HG03060 (cell line): ENCODE measurements around the gene KCNE5.
"Not testable (repeated sequence)": the region's sequence is repeated elsewhere in the genome, so short reads cannot be mapped to it uniquely, and the experiment has no call there.

Experiments
- ATAC-seq: cut with Tn5 transposase; IDR thresholded peaks from one replicate; pipeline ENCODE4 v1.9.1; 2021; ENCODE audit warnings: low read depth, moderate number of reproducible peaks; ENCODE audit not compliant: unreplicated experiment

KCNE5 gene, protein sequence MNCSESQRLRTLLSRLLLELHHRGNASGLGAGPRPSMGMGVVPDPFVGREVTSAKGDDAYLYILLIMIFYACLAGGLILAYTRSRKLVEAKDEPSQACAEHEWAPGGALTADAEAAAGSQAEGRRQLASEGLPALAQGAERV

DNA sequence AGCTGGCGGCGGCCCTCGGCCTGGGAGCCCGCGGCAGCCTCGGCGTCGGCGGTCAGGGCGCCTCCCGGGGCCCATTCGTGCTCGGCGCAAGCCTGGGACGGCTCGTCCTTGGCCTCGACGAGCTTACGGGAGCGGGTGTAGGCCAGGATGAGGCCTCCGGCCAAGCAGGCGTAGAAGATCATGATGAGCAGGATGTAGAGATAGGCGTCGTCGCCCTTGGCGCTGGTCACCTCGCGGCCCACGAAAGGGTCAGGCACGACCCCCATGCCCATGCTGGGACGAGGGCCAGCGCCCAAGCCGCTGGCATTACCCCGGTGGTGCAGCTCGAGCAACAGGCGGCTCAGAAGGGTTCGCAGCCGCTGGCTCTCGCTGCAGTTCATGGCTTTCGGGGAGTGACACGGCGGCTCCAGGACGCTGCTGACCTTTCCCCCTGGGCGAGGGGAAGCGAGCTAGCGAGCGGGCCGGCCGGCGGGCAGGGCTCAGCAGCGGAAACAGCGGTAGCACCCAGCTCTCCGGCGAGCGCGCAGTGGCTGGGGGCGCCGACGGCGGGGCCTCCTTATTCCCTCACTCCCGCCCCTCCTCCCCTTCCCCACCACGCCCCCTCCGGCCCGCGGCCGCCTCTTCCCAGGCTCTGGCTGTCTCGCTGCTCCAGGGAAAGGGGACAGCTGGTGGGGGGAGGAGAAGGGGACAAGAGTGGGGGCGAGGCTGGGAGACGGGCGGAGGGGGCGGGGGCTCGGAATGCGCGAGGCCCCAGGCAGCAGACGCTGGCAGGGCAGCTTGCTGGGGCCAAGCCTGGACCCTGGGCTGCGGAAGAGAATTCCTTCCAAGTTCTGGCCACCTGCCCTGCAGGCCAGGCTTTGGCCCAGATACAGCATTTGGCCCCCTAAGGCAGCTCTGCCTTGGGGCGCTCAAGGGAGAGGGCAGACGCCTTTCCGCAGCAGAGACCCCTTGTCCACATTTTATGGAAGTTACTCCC, at the start of gene KCNE5:
Gene KCNE5 (minus strand): TSS at position 532 of the 976 bp plus-strand sequence. CDS start 152 bp downstream, at position 380.
- ATAC-seq, result no peak

DNA sequence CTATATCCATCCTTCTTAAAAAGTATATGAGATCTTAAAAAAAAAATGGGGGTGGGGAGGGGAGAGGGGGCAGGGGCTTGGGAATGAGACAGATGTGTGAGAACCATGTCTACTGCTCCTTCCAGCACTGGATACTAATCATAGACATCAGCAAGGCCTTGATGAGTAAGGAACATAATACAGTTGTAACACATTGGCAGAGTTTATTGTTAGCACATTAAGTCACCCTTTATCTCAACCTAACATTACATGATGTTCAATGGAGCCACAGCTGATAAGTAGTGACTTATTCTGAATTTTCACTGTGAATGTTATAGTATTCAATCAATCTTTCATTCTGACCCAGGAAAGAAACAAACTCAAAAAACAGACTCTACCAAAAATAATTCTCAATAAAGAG, 47.3 kb upstream of the KCNE5 start:
- no peak for ATAC-seq

DNA sequence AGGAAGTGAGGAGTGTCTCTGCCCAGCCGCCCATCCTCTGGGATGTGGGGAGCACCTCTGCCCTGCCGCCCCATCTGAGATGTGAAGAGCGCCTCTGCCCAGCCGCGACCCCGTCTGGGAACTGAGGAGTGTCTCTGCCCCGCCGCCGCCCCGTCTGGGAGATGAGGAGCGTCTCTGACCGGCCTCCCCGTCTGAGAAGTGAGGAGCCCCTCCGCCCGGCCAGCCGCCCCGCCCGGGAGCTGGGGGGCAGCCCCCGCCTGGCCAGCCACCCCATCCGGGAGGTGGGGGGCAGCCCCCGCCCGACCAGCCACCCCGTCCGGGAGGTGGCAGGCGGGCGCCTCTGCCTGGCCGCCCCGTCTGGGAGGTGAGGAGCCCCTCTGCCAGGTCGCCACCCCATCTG, 46.2 kb upstream of the KCNE5 start:
- ATAC-seq, result not testable (repeated sequence)

DNA sequence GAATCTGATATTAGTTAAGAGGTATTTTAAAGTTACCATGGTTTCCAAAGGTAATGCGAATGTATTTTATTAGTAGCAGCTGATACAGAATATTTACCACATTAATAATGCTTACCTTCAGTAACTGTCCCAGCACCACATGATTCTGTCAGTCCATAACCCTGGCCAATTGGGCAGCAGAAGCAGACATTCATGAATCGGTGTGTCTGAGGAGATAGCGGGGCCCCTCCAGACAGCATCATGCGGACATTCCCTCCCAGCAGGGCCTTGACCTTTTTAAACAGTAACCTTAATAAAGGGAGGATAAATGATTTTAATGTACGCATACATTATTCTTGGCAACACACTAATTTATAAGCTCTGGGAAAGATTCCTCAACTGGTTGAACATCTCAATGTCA, 43.0 kb upstream of the KCNE5 start:
- no peak for ATAC-seq

DNA sequence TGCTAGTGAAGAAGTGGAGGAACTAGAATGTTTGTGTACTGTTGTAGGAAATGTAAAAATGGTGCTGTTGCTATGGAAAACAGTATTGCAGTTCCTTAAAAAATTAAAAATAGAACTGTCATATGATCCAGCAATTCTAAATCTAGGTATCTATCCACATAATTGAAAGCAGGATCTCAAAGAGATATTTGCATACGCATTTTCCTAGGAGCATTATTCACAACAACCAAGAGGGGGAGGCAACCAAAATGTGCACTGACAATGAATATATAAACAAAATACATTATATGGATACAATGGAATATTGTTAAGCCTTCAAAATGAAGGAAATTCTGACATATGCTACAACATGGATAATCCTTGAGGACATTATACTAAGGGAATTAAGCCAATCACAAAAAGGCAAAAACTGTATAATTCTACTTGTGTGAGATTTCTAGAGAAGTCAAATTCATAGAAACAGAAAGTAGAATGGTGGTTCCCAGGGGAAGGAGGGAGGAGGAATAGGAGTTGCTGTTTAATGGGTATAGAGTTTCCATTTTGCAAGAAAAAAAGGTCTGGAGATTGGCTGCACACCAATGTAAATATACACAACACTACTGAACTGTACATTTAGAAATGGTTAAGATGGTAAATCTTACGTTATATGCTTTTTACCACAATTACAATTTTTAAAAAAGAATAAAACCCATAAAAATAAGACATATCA, 35.6 kb upstream of the KCNE5 start:
- no peak for ATAC-seq

DNA sequence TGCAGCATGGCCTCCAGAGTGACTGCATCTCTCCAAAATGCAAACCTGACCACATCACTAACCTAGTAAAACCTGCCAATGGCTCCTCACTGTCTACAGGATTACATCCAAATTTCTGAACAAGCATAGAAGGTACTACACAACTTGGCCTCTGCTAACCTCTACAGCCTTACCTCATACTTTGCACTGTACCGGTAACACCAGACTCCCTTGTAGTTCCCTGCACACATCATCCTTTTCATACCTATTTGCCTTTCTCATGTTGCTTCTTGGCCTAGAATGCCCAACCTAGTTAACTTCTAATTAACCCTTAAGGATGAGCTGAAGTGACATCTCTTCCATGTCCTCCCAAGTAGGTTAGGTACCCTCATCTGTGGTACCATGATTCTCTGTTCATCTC, 33.4 kb upstream of the KCNE5 start:
- ATAC-seq, result no peak

DNA sequence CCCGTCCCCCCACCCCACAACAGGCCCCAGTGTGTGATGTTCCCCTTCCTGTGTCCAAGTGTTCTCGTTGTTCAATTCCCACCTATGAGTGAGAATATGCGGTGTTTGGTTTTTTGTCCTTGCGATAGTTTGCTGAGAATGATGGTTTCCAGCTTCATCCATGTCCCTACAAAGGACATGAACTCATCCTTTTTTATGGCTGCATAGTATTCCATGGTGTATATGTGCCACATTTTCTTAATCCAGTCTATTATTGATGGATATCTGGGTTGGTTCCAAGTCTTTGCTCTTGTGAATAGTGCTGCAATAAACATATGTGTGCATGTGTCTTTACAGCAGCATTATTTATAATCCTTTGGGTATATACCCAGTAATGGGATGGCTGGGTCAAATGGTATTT, 32.4 kb upstream of the KCNE5 start:
- ATAC-seq, result not testable (repeated sequence)

DNA sequence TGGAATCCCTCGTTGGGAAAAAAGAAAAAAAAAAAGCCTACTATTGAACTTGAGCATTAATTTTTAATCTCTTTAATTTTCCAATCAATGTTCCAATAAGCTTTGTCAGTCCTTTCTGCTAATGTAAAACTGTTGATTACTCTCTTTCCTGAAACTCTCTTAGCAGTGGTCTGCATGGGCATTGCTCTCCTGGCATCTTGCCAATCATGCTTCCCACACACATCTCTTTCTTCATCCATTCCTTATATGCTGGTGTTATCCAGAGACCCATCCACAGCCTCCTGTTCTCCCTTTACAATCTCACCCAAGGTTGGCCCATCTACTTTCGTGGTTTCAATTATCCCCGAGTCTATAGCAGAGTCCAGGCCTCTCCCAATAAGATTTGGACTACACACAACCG, 31.8 kb upstream of the KCNE5 start:
- ATAC-seq, result no peak

DNA sequence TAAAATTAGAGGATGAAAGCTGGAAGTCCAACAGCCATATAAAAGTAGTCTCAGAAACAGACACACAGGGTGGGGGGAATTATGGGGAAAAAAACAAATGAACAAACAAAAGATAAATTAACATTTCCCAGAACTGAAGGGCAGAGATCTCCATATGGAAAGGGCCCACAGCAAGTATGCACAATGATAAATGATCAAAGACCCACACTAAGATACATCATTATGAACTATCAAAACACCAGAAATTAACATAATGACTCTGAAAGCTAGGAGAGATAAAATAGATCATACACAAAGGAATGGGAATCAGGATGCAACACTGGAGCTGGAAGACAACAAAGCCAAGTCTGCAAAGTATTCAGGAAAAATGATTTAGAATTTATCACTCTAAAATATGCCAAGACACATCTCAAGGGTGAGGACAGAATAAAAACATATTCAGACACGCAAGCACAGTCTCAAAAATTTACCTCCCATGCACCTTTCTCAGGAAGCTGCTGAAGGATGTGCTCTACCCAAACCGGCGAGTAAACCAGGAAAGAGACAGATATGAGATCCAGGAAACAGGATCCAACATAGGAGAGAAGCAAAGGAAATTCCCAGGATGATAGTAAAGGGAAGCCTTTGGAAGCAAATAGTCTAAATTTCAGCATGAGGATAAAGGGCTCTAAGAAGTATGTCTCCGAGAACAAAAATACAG, 30.7 kb upstream of the KCNE5 start:
- no peak for ATAC-seq

DNA sequence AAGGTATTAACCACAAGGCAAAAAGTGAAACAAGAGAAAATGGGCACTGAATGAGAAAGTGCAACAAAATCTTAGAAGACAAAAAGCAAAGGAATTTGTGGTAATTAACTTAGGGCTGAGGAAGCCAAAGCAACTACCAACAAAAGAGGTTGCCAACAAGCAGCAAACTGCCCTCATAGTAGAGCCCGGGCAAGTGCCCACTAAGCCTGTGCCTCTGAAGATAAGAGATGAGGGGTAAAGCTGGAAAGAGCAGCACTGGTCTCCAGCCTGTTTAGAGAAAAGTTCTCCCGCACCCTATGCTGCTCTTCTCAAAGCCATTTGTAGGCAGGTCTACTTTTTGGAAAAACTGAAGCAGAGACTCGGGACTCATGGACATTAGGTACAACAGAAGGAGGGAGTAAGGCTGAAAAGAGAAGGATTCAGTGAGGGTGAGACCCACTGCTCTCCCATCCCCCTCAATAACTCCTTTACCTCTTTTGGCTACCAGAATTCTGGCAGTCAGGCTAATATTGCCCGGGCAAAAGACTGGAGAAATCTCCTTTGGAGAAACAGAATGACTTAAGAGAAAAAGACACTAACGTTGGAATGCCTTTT, 29.6 kb upstream of the KCNE5 start:
- no peak for ATAC-seq

DNA sequence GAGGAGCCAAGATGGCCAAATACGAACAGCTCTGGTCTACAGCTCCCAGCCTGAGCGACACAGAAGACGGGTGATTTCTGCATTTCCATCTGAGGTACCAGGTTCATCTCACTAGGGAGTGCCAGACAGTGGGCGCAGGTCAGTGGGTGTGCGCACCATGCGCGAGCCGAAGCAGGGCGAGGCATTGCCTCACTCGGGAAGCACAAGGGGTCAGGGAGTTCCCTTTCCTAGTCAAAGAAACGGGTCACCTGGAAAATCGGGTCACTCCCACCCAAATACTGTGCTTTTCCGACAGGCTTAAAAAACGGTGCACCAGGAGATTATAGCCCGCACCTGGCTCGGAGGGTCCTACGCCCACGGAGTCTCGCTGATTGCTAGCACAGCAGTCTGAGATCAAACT, 19.7 kb upstream of the KCNE5 start:
- ATAC-seq, result not testable (repeated sequence)

DNA sequence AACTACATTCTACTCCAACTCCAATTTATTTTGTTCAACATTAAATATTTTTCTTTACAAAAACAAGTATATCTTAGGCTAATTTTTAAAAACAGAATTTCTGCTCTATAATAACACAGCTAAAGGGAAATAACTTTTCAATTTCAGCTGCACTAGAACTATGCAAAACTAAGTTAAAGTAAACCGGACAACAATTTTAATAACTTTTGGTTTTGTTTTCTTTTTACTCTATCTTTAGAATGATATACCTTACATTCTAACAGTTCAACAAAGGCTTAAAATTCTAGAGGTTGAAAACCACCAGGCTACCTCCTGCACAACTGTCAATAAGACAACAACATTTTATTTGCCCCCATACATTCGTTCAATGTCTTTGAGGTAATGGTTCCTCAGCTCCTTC, 18.7 kb upstream of the KCNE5 start:
- ATAC-seq, result no peak

DNA sequence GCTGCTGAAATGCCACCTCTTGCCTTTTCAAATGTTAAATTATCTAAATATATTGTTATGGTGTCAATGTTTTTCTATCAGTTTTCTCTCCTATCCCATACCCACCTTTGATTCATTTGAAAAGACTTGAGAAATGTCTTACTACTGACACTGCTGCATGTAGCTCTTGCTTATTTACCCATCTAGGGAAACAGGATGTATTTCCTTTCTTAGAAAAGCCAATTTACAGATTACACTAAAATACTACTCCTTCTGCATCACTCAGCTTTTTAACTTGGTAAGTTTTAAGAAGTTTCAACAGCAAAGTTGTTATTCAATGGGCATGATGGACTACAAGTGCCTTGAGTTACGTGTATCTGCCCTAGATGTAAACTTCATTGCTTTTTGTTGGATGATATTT, 13.2 kb upstream of the KCNE5 start:
- ATAC-seq, result no peak

DNA sequence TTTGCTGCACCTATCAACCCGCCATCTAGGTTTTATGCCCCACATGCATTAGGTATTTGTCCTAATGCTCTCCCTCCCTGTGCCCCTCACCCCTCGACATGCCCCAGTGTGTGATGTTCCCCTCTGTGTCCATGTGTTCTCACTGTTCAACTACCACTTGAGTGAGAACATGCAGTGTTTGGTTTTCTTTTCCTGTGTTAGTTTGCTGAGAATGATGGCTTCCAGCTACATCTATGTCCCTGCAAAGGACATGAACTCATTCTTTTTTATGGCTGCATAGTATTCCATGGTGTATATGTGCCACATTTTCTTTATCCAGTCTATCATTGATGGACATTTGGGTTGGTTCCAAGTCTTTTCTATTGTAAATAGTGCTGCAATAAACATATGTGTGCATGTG, 12.5 kb upstream of the KCNE5 start:
- not testable (repeated sequence) for ATAC-seq

DNA sequence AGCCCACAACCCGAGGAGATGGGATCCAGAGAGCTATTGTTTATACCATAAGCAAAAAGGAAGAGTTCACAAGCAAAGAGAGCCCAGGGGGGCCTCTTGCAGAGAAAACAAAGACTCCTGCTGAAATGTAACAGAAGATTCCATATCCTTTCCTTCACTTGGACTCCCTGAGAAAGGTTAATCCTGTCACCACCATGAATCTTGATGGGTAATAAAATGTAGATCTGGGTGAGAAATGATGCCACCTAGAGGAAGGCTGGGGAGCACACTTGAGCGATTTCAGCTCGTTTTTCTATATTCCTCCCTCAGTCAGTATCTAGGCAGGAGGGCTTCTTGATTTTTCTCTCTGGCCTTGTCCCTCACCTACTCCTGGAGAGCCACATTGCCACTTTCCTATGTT, 10.2 kb upstream of the KCNE5 start:
- no peak for ATAC-seq

DNA sequence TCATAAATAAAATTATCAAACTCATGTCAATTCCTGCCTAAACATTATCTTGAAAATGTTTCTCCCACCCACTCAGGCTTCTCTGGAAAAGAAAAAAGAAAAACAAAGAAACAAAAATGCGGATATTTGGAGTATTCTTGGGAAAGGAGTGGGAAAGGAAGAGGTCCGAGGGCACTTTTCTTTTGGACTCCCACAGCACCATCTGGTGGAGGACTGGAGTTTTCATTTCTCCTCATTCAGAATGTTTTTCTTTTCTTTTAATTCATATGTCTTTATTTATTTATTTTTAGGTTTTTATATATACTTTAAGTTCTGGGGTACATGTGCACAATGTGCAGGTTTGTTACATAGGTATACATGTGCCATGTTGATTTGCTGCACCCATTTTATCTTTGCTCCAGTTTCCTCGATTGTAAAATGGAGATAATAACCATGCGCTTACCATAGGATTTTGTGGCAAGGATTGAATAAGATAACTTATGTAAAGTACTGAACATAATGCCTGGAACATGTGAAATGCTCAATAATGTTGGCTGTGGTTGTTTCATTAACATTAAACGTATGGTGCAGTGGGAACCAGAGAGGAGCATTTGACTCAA, 8.0 kb upstream of the KCNE5 start:
- no peak for ATAC-seq

DNA sequence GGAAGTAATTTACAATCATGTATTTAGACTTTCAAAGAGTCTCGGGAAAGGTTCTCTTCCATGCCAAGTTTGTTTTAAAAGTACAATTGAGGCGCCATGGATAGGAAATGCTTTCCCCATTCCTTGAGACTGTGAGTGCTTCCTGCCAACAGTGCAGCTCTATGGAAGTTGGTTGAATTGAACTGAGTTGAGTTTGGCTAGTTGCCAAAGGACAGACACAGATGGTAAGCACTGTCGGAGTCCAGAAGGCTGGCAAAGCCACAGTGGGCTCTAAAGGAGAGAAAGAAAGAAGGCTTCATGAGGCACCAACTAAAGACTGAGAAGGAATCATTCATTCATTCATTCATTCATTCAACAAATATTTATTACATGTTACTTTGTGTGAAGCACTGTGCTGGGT, 4.3 kb upstream of the KCNE5 start:
- no peak for ATAC-seq

DNA sequence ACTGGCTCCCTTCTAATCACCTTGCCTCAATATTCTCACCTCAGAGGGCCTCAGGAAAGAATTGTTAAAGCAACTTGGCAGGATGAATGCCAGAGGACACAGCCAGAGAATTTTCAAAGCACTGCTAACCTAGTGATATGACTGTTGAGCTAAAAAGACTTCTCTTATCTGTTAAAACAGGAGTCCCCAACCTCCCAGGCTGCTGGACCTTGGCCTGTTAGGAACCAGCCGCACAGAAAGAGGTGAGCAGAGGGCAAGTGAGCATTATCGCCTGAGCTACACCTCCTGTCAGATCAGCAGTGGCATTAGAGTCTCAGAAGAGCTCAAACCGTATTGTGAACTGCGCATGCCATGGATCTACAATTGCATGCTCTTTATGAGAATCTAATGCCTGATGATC, 1.7 kb upstream of the KCNE5 start:
- no peak for ATAC-seq

DNA sequence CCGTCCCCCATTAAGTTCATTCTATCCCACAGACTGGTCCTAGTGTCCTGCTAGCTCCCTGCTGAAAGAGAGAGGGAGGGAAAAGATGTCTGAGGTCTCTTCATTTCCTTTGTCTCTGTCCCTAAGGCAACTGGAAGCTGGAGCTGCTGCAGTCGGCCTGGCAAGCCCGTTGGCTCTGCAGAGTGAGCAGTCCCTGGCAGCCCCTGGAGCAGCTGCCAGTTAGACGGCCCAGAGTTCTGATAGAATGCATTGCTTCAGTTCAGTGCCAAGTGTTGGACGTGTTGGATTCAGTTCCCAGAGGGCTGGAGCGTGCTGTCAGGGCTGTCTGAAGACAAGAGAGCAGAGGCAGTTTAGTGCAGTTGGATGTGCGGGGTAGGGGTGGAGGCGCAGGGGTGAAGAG, 975 bp downstream of the KCNE5 start:
- ATAC-seq, result no peak

DNA sequence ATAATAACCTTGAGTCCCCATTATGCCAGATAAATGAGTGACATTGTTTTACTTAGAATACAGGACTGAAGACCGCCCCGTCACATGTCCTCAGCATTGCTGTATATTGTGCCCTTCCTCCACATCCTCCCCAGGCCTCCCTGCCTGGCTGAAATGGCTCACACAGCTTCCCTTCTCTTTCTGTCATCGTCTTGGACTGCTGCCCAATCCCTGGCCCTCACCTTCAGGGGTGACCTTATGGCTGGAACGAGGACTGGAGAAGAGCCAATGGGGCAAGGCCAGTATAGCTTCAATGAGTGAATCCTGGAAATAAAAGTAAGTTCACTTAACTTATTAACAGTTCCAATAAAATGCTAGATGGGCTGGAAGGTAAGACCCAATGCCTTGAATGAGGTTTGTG, 2.7 kb downstream of the KCNE5 start:
- ATAC-seq, result no peak
